Stomach (tissue), 9 donors: ENCODE data around the gene LILRA2. TPM values are rescaled to one million over a fixed set of nuclear protein-coding genes. Genes with fewer than 3 reads are reported as not detected.

ENCODE experiments used
- DNase-seq, 2 donors: peaks; one replicate each; pipeline versions ENCODE4 v3.0.0 to v3.0.0-alpha.2; 2013 to 2019
- H3K27ac ChIP-seq, 5 donors: fragments of 200-600 bp in 4 of 5; sonication (generic) in 4 of 5; one replicate each; pipeline ENCODE4 v1.5.1; 2013 to 2019; ENCODE audit warnings: mild to moderate bottlenecking in 1 of 5, moderate library complexity in 1 of 5
- H3K27me3 ChIP-seq, 3 donors: fragments of 200-600 bp; sonication (generic); one replicate each; pipeline ENCODE4 v1.5.1; 2017 to 2019; ENCODE audit warnings: mixed run types in 1 of 3
- H3K36me3 ChIP-seq, 4 donors: fragments of 200-600 bp; sonication (generic); 1 replicate in 3 of 4; 2 replicates in 1 of 4; pipeline ENCODE4 v1.5.1; 2016 to 2019
- H3K4me1 ChIP-seq, 4 donors: fragments of 200-600 bp; sonication (generic); one replicate each; pipeline ENCODE4 v1.5.1; 2016 to 2019
- H3K4me3 ChIP-seq, 4 donors: fragments of 200-600 bp; sonication (generic) in 3 of 4; one replicate each; pipeline ENCODE4 v1.5.1; 2016 to 2019; ENCODE audit warnings: mild to moderate bottlenecking in 1 of 4
- H3K9me3 ChIP-seq, 4 donors: fragments of 200-600 bp; sonication (generic); one replicate each; pipeline ENCODE4 v1.5.1; 2016 to 2019
- EP300 ChIP-seq: sonication (generic); formaldehyde crosslinking; IDR thresholded peaks from one replicate; pipeline ENCODE4 v1.6.1; 2017; ENCODE audit warnings: antibody characterized with exemption
- POLR2A ChIP-seq, 4 donors: fragments of 450-650 bp; IDR thresholded peaks; one replicate each; pipeline ENCODE4 v1.6.1; 2016; ENCODE audit warnings: antibody characterized with exemption in 4 of 4, control low read depth in 2 of 4, mild to moderate bottlenecking in 1 of 4, moderate library complexity in 1 of 4
- POLR2AphosphoS5 ChIP-seq, 3 donors: sonication (generic); formaldehyde crosslinking; IDR thresholded peaks; one replicate each; pipeline ENCODE4 v1.6.1; 2016; ENCODE audit warnings: antibody characterized with exemption in 3 of 3
- WGBS, 5 donors: extraction: QIAGEN DNeasy Blood & Tissue Kit in 3 of 5; methylation state at CpG; one replicate each; pipeline versions ENCODE4 v1.1.5 to v1.1.7; 2013 to 2018; 5-methylcytosine and 5-hydroxymethylcytosine counted together
- intact Hi-C: fragments of 100-400 bp; cut with DNase I; formaldehyde crosslinking; loops from one replicate; pipeline ENCODE4 v1.15.1; 2023; ENCODE audit warnings: low total_unique reads
- polyA plus RNA-seq, 3 donors: library from polyadenylated mRNA; stranded (reverse); fragments of 200-250 nt; gene quantifications; one replicate each; pipeline ENCODE4 v1.2.3, GENCODE V29; 2013
- total RNA-seq, 5 donors: library from RNA; depleted of rRNA; stranded (reverse); fragments of >200 nt; gene quantifications; one replicate each; pipeline versions ENCODE4 v1.1.0 to v1.2.3, GENCODE V29; 2014 to 2016
- TF ChIP-seq, protein P1 (sequence below), 7 experiments: fragments of 450-650 bp in 4 of 7; fragments of 200-600 bp in 3 of 7; sonication (generic) in 3 of 7; IDR thresholded peaks; one replicate each; pipeline ENCODE4 v1.5.1; 2016 to 2019; ENCODE audit warnings: antibody characterized with exemption in 7 of 7, control low read depth in 2 of 7, mild to moderate bottlenecking in 1 of 7
- donor health status: healthy with polysubstance abuse.
- donor health status: Bipolar disorder and iron deficiency.
- donor health status: healthy.

The LILRA2 gene
- total and polyA plus RNA-seq, 8 donors: 0.20 to 7.8 (median 1.4) TPM; not detected in 2

GRCh38 chr19:54600212-54600611 is 26.6 kb downstream of the LILRA2 start:
- intact Hi-C loops: no loop called here
- Histone ChIP-seq H3K27me3 (peaks cover 0 to 38% (median 7%) of the 10 kb centered on the region in 3 donors), H3K4me1 (no peaks in the 10 kb centered on the region), H3K9me3 (peaks cover 0 to 9% (median 4%) of the 10 kb centered on the region in 4 donors), H3K27ac (no peak overlapping the region), H3K4me3 (no peak overlapping the region), H3K36me3 (no peaks in the 10 kb centered on the region)
- WGBS, 5 donors: 53 to 68% (median 64%) methylated on average over 5 of the region's 5 CpGs
- DNase-seq: no peak
- TF ChIP-seq POLR2AphosphoS5 (IDR thresholded peaks at IDR 0.05): no peak
- TF ChIP-seq POLR2A (IDR thresholded peaks at IDR 0.05): no peak
- TF ChIP-seq, protein P1, sequence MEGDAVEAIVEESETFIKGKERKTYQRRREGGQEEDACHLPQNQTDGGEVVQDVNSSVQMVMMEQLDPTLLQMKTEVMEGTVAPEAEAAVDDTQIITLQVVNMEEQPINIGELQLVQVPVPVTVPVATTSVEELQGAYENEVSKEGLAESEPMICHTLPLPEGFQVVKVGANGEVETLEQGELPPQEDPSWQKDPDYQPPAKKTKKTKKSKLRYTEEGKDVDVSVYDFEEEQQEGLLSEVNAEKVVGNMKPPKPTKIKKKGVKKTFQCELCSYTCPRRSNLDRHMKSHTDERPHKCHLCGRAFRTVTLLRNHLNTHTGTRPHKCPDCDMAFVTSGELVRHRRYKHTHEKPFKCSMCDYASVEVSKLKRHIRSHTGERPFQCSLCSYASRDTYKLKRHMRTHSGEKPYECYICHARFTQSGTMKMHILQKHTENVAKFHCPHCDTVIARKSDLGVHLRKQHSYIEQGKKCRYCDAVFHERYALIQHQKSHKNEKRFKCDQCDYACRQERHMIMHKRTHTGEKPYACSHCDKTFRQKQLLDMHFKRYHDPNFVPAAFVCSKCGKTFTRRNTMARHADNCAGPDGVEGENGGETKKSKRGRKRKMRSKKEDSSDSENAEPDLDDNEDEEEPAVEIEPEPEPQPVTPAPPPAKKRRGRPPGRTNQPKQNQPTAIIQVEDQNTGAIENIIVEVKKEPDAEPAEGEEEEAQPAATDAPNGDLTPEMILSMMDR (IDR thresholded peaks at IDR 0.05): no peak
- no peak for TF ChIP-seq EP300

DNA sequence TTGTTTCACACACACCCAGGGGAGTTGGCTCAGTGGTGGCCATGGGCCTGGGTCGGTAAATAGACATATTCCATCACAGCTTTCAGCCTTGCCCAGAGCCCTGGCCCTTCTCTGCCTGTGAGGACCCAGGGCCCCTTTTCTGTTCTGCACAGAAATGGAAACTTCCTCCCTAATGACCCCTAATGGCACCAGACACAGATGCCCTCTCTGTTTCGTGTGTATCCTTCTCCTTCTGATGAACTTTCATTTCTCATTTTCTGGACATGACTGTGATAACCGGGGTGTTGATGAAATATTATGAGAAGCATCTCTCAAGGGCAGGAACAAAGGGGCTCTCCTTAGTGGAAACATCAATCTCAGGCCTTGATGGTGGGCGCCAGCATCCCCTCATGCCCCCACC is 32.6 kb downstream of the LILRA2 start:
- Histone ChIP-seq H3K27ac (no peak overlapping the region), H3K9me3 (peaks cover 6 to 28% (median 13%) of the 10 kb centered on the region in 4 donors), H3K4me1 (no peaks in the 10 kb centered on the region), H3K27me3 (peaks cover 0 to 15% (median 3%) of the 10 kb centered on the region in 3 donors), H3K4me3 (no peak overlapping the region), H3K36me3 (no peaks in the 10 kb centered on the region)
- WGBS, 5 donors: 42 to 66% (median 56%) methylated on average over 4 of the region's 4 CpGs
- intact Hi-C loops: no loop called here
- DNase-seq: no peak
- no peak for TF ChIP-seq POLR2AphosphoS5 (IDR thresholded peaks at IDR 0.05)
- TF ChIP-seq, protein P1 (IDR thresholded peaks at IDR 0.05): no peak
- TF ChIP-seq EP300: no peak
- TF ChIP-seq POLR2A (IDR thresholded peaks at IDR 0.05): no peak

- Histone ChIP-seq H3K4me3 (no peak overlapping the region), H3K27ac (no peak overlapping the region), H3K27me3 (peaks cover 0 to 15% (median 3%) of the 10 kb centered on the region in 3 donors), H3K9me3 (peaks cover 6 to 28% (median 13%) of the 10 kb centered on the region in 4 donors), H3K4me1 (no peaks in the 10 kb centered on the region), H3K36me3 (no peaks in the 10 kb centered on the region)
- TF ChIP-seq, protein P1 (IDR thresholded peaks at IDR 0.05): no peak
- TF ChIP-seq POLR2AphosphoS5 (IDR thresholded peaks at IDR 0.05) (no peak), POLR2A (IDR thresholded peaks at IDR 0.05) (no peak), EP300 (no peak)
- peak in 1 of 2 donors; percentile 16 for DNase-seq
- intact Hi-C loops: no loop called here
- 67 to 80% (median 75%) methylated on average over 14 to 16 of the region's 16 CpGs for WGBS, 5 donors
These were observed 33.5 kb downstream of the LILRA2 start for GRCh38 chr19:54606891-54607784.

DNA sequence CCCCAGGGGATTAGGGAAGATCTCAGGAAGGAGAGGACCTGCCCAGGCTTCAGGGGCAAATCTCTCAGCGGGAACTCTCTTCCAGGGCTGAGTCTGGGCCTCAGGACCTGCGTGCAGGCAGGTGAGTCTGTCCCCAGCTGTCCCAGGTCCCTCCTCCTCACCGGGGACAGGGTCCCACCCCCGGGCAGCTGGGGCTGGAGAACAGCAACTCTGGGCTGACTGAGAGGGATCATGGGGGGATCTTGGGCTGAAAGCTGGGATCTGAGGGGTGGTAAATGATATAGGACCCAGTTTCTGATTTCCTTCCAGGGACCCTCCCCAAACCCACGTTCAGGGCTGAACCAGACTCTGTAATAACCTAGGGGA is 34.2 kb downstream of the LILRA2 start:
- Histone ChIP-seq H3K9me3 (peaks cover 6 to 31% (median 13%) of the 10 kb centered on the region in 4 donors), H3K27me3 (peaks cover 0 to 15% (median 0%) of the 10 kb centered on the region in 3 donors), H3K27ac (no peak overlapping the region), H3K4me3 (no peak overlapping the region), H3K36me3 (no peaks in the 10 kb centered on the region), H3K4me1 (no peaks in the 10 kb centered on the region)
- 50 to 79% (median 60%) methylated on average over 1 to 5 of the region's 5 CpGs for WGBS, 5 donors
- no peak for TF ChIP-seq POLR2A (IDR thresholded peaks at IDR 0.05)
- no peak for TF ChIP-seq POLR2AphosphoS5 (IDR thresholded peaks at IDR 0.05)
- no peak for TF ChIP-seq EP300
- TF ChIP-seq, protein P1 (IDR thresholded peaks at IDR 0.05): no peak
- intact Hi-C loops: no loop called here
- DNase-seq: no peak
